HG03432 (cell line): ENCODE data around the gene TRMT1.

Experiments
- ATAC-seq: cut with Tn5 transposase; IDR thresholded peaks from one replicate; pipeline ENCODE4 v1.9.1; 2021; ENCODE audit warnings: mild to moderate bottlenecking, moderate library complexity; ENCODE audit not compliant: unreplicated experiment

The TRMT1 gene

GRCh38 chr19:13074378-13074777 is 42.2 kb downstream of the TRMT1 start:
- no peak for ATAC-seq

- ATAC-seq, result no peak
Observed at GRCh38 chr19:13073263-13073662, 43.3 kb downstream of the TRMT1 start.

GRCh38 chr19:13072188-13072908 is 44.2 kb downstream of the TRMT1 start:
- no peak for ATAC-seq

GRCh38 chr19:13071444-13072187 is 44.9 kb downstream of the TRMT1 start:
- no peak for ATAC-seq

GRCh38 chr19:13070425-13071140 is 46.0 kb downstream of the TRMT1 start:
- ATAC-seq, result no peak

GRCh38 chr19:13069415-13070359 is 46.9 kb downstream of the TRMT1 start:
- no peak for ATAC-seq

- no peak for ATAC-seq
Observed at GRCh38 chr19:13068085-13068846, 48.3 kb downstream of the TRMT1 start.

- no peak for ATAC-seq
Observed at GRCh38 chr19:13066933-13067807, 49.4 kb downstream of the TRMT1 start.

GRCh38 chr19:13066226-13066625 is 50.3 kb downstream of the TRMT1 start:
- no peak for ATAC-seq

GRCh38 chr19:13064092-13064489 is 52.4 kb downstream of the TRMT1 start:
- no peak for ATAC-seq

- no peak for ATAC-seq
Observed at GRCh38 chr19:13063461-13064091, 53.0 kb downstream of the TRMT1 start.

- no peak for ATAC-seq
Observed at GRCh38 chr19:13062317-13062716, 54.2 kb downstream of the TRMT1 start.

GRCh38 chr19:13060964-13061927 is 55.3 kb downstream of the TRMT1 start:
- no peak for ATAC-seq

- ATAC-seq, result no peak
Observed at GRCh38 chr19:13060233-13060963, 56.1 kb downstream of the TRMT1 start.

GRCh38 chr19:13058951-13059660 is 57.4 kb downstream of the TRMT1 start:
- ATAC-seq, result no peak

- ATAC-seq, result no peak
Observed at GRCh38 chr19:13057744-13058143, 58.8 kb downstream of the TRMT1 start.
